ENCODE results near the gene ATP8B3.

Gene ATP8B3, protein sequence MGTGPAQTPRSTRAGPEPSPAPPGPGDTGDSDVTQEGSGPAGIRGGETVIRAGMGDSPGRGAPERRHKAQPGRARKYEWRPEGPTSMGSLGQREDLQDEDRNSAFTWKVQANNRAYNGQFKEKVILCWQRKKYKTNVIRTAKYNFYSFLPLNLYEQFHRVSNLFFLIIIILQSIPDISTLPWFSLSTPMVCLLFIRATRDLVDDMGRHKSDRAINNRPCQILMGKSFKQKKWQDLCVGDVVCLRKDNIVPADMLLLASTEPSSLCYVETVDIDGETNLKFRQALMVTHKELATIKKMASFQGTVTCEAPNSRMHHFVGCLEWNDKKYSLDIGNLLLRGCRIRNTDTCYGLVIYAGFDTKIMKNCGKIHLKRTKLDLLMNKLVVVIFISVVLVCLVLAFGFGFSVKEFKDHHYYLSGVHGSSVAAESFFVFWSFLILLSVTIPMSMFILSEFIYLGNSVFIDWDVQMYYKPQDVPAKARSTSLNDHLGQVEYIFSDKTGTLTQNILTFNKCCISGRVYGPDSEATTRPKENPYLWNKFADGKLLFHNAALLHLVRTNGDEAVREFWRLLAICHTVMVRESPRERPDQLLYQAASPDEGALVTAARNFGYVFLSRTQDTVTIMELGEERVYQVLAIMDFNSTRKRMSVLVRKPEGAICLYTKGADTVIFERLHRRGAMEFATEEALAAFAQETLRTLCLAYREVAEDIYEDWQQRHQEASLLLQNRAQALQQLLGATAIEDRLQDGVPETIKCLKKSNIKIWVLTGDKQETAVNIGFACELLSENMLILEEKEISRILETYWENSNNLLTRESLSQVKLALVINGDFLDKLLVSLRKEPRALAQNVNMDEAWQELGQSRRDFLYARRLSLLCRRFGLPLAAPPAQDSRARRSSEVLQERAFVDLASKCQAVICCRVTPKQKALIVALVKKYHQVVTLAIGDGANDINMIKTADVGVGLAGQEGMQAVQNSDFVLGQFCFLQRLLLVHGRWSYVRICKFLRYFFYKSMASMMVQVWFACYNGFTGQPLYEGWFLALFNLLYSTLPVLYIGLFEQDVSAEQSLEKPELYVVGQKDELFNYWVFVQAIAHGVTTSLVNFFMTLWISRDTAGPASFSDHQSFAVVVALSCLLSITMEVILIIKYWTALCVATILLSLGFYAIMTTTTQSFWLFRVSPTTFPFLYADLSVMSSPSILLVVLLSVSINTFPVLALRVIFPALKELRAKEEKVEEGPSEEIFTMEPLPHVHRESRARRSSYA (N-terminal part only)

DNA sequence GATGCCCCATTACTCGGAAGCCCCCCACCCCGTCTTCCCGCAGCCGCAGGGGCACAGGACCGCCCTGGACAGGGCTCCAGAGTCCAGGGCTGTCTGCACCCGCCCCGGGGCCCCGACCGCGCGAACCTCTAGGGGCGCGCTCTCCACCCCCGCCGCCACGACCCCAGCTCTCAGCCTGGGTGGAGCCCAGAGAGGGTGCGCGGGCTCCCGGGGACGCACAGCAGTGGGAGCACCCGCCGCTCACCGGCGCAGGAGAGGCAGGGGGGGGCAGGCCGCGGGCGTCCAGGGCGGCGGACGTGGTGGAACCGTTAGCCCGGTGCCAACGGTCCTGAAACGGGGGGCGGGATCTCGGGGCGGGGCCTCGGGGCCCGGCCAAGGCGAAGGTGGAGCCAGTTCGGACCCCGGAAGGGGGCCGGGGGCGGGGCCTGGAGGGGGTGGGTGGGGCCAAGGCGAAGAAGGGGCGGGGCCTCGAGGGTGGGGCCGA is at the start of gene ATP8B3:
ATP8B3 (minus strand) TSS at position 335 of the 484 bp plus-strand sequence. CDS start 540 bp downstream, outside the sequence.
- no peak for DNase-seq

DNA sequence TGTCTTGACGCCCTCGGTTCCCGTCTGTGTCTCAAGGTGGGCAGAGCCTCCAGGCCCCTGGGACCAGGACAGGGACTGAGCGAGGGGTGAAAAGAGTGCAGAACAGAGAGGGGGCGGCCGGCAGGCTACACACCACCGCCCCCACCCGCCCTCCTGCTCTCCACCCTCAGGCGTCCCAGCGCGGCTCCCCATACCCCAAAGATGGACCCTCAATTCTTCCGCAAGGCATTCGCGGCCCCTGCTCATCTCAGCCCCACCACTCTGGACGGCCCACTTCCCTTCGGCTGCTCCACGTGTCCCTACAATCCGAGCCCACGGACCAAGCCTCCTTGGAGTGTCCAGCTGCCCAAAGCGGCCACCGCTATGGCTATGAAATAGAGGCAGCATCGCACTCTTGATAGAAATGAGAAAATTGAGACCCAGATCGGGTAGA is 49.5 kb upstream of the ATP8B3 start:
- DNase-seq = no peak

DNA sequence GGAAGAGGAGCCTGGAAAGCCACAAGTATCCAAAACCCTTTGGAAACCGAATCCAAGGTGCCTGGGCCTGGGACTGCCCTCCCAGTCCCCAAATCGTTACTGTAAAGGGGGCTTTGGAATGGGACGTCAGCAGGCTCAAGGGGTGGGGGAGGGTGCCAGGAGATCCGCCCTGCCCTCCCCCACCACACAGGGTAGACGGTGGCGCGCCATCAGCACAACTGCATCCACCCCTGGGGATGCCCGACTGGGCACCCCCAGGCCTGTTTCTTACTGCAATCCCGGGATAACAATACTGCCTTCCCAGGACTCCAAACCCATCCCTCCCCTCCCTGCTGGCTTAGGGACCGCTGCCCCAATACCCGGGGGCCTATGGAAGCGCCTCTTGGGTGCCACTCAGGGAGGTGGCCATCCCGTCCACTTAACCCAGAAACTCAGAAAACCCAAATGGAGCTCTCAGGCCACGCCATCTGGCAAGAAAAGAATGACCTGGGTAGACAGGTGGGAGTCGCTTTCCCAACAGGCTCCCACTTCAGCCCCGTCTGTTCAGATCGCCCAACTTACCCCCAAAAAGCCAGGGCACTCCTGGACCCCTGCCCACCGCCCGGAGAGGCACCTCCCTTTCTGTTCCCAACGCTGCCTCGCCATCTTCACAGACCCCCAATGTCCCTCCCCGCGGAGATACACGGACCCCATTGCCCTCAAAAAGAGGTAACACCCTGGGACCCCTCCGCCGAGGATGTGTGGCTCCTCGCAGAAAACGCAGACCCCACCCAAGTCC is 48.9 kb upstream of the ATP8B3 start:
- DNase-seq = no peak

DNA sequence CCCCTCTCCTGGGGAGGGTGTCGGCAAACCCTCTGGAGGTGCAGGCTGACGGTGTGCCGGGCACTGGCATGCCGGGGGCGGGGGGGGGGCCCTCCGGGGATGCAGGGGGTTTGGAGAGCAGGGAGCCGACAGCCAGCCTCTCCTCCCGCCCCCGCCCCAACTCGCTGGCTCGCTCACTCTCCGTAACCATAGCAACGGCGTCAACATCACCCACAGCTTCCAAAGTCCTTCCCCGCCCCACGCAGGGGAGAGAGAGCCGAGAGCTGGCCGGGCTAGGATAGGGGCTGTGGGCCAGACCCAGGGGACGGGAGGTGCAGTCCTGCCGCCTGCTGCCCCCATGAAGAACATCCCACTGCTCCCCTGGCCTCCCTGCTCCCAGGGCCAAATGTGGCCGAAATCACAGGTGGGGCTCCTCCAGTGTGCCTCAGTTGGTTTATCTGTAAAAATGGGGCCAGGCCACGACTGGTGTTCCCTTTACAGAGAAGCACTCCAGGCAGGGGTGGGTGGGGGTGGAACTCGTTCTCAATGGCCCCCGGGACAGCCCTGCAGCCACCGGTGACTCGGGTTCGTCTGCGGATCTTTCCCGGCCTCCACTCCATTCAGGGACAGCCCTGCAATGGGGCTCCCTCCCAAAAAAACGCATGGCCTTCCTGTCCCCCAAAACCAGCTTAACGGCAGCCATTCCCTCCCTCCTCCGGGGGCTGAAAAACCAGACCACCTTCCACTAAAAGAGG is 48.1 kb upstream of the ATP8B3 start:
- no peak for DNase-seq

DNA sequence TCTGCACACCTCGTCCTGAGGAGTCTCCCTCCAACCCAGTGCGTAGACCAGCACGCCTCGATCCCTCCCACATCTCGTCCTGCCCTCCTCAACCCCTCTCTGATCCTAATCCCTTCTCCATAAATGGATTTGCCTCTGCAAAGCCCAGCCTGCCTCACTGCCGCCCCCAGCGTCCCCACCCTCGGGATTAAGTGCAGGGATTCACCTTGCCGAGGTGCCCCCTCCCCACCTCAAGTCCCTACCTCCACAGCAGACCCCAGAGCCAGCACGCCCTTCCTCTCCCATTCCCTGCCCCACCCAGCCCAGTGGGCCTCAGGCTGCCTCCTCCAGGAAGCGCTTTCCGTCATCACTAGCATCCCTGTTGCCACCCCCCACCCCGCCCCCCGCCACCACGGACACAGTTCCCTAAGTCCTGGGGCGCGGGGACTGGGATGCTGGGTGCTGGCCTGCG is 47.3 kb upstream of the ATP8B3 start:
- DNase-seq = no peak

DNA sequence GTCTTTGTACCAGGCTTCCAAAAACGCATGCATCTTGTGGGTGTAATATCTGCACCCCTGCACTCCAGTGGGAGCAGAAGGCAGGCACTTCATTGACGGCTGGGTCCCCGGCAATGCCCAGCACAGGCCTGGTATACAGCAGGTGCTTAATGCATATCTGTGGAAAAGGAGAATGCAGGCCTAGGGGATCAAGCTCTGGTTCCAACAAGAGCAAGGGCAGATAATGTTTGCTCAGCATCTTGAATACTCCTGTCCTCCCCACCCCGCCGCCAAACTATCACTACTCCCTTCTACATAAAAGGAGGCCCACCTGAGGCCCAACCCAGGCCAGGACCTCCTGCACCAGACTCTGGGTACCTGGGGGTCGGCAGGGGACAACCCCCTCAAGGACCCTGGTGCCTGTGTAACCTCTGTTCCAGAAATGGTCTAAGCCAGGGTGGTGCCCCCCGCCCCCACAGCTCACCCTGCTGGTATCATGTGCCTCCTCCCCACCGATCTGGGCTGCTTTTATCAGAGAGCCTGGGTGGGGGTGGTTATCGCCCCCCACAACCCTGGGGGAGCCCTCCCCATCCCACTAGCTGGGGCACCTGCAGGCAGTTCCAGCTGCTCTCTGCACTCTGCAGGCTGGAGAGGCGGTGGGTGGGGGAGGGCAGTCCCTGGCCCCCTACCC is 46.5 kb upstream of the ATP8B3 start:
- no peak for DNase-seq

DNA sequence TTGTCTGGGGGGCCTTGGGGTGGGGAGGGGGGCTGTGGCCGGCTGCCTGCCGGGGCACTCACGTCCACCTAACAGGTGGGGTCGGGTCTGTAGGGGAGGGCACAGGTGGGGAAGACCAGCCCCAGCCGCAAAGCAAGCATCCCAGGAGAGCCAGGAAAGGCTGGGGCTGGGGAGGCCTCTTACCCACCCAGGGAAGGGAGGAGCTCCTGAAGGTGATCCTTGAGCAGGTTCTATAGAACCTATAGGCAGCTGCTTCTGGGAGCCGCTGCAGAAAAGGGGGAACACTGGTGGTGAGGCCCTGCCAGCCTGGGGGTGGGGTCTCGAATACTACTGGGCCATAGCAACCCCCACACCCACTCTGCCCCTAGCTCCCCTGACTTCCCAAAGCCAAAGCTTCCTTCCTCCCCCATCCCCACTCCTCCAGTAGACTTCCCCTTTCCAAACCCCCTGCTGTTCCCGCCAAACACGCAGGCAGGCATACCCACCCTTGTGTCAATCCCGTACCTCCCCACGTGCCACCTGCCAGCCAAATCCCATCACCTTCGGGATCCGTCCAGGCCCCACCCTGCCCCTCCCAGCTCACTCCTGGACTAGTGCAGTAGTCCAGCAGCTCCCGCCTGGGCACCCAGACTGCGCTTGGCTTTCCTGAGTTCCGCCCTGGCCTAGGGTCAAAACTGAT is 45.7 kb upstream of the ATP8B3 start:
- no peak for DNase-seq

DNA sequence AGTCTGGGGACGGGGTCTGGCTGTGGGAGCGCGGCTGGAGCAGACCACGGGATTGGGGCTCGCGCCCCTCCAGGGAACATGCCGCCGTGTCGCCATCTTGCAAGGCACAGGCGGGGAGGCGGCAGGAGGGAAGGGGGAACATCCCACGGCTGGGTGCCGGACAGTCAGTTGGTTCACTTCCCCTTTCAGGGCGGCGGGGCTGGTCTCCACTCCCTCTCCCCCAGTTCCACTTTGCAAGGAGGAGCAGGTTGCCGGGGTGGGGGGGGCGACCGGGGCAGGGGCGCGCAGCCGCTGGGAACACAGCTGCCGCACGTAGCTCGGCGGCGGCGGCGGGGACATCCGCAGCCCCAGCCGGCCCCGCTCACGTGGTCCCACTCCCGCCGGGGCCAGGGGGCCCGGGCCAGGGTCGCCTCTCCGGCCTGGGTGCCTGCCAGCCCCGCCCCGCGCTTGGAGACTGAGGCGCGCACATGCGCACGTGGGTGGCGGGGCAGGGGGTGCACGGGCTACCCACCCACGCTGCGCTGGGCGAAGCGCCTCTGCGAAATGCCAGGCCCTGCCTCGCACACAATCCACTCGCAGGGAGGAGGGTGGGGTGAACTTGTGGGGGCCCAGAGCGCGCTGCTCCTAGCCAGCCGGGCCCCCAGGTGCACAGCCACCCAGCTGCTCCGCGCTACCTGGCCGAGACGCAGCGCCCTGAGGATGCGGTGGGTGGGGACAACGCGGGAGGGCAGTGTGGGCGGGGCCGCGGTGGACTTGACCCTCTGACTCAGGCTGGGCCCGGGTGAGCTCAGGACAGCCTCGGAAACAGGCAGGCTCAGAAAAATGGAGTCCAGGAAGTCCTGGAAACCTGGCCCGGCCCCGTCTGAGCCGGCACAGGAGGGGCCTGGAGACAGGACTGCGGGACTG is 44.9 kb upstream of the ATP8B3 start:
- no peak for DNase-seq

DNA sequence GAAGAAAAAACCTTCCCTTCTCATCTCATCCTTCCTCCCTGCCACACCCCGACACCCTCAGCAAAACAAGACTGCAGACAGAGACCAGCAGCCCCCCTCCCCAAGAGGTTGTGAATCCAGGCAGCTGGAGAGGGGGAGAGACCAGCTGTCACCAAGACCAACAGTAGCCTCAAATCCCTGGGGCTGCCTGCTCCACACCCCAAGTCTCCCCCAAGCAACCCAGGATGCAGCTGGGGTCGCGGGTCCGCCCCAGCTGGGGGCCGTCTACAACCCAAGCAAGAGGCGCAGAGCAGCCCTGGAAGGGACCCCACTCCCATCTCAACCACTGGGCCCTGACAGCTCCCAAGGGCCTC is 44.2 kb upstream of the ATP8B3 start:
- DNase-seq = no peak

DNA sequence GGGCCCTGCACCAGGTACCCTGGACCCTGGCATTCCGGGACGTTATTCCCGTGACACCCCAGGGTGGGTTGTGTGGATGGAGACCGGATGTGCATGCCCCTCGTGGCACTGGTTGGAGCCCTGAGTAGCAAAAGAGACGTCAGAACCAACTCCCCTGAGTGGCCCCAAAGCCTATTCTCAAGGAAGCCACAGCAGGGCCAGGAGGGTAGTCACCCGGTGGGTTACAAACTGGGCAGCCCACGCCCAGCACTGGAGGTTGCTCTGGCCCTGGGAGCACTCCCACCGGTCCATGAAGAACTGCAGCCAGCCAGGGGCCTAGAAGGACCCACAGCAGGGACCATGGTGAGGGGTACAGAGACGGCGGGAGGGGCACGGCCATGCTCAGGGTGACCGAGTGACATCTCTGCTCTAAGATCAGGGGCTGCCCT is 43.8 kb upstream of the ATP8B3 start:
- DNase-seq = no peak

DNA sequence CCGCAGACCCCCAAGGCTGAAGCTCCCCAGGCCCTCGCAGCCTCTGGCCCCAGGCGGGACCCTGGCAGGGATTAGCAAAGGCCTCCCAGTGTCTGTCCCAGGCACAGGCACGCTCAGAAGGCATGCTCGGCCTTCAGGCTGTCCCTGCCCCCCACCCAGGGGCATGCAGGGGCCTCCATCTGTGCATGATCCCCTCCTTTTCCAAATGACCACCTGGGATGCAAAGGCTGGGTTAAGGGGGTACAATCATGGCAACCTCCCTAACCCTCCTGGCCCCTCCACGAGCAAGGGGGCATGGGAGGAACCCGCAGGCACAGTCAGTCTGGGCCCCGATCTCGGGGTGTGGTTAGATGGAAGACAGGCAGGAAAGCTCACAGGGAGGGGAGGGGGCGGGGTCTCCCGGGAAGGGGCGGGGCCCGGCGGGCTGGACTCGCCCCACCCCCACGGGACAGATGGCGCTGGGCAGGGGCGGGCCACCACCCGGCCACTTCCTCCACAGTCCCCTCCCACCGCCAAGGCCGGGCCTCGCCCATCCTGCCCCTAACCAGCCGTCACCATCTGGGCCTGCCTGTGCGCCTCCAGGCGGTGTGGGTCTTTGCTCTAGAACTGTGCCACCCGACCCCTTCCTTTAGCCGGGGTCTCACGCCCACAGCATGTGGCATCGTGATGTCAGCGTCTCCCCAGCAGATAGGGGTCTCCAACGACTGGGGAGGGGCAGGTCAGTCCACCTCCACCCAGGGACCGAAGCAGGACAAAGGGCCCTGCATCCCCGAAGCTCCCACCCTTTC is 43.2 kb upstream of the ATP8B3 start:
- DNase-seq = no peak

DNA sequence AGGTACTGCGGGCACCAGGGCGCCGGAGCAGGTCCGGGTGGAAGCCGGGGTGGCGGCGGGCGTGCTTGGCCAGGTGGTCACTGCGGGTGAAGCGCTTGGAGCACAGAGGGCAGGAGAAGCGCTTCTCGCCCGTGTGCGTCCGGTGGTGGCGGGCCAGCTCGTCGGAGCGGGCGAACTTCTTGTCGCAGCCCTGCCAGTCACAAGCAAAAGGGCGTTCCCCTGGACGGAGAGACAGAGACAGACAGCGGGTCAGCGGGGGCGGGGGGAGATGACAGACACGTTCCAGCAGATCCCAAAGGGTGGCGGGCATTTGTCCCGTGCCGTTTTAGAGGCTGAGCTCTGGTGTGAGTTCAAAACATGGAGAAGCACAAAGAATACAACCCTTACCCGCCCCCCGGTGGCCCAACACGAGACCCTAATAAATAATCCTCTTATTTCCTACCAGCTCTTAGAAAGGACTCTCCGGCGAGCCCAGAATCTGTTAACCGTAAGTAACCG is 42.5 kb upstream of the ATP8B3 start:
- no peak for DNase-seq

DNA sequence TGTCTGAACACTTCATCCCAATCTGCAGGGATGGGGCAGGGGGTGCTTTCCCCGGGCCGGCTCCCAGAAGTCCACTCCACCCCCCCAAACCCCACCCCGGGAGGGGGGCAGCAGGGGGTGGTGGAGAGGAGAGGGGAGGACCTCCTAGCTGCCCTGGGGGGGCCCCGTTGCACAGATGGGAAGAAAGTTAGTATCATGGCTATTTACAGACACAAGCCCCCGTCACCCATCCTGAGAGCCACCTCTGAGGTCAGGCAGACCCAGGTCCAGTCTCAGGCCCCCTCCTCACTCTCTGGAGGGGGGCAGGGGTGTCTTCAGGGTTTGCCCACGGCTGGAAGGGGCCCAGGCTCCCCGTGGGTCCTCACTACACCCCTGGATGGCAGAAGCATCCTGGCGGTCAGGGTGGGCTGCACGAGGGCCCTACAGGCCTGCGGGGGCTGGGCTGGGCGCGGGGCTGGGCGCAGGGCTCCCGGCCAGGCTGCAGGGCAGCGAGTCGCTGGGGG is 42.0 kb upstream of the ATP8B3 start:
- no peak for DNase-seq

DNA sequence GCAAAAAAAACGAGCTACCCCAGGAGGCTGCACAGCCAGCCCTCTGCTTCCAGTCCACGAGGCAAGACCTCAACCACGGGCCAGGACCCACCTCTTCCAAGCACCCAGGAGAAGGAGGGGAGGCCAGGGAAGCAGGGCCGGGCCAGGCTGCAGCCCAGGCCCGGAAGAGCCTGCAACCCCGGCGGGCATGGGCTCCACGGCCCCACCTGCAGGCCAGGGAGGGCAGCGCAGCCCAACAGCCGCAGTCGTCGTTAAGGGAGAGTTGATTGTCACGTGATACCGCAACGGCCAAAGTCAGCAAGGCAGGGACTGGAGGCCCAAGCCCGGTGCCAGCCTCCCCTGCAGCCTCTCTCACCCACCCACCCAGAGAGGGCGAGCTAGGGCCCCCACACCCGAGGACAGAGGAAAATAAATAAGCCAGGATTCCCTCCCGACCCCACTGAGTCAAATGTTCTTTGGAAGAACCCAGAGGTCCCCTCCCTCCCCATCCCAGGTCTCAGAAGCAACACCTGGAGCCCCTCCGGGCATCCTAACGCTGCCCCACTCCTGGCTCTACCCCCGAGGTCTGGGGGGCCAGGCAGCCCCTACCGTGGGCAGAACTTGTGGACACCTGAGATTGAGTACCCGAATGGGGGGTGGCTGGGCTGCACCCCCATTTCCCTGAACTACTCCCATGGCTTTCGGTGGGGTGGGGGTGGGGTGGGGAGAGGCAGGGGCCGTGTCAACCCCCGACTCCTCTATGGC is 41.4 kb upstream of the ATP8B3 start:
- no peak for DNase-seq

DNA sequence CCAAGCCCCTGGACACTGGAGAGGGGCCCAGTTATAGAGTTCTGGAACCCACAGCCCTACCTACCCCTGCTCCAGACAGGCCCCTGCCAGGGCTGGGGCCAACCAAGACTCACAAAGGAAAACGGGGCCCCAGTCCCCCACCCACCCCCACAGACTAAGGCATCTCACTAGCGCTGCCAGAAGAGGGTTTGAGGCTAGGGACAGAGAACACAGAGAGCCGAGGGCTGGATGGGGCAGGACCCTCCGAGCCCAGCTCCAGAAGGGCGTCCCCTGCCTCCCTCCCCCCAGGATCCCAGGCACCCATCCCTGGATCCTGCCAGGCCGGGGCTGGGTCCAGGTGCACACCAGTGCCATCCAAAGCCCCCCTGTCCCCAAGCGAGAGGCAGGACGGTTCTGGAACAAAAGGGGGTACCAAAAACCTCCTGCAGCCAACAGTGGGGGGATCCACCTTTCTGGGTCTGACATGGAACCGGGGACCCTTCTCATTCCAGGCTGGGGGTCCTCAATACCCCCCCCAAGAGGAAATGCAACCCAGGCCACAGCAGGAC is 40.6 kb upstream of the ATP8B3 start:
- DNase-seq = no peak

DNA sequence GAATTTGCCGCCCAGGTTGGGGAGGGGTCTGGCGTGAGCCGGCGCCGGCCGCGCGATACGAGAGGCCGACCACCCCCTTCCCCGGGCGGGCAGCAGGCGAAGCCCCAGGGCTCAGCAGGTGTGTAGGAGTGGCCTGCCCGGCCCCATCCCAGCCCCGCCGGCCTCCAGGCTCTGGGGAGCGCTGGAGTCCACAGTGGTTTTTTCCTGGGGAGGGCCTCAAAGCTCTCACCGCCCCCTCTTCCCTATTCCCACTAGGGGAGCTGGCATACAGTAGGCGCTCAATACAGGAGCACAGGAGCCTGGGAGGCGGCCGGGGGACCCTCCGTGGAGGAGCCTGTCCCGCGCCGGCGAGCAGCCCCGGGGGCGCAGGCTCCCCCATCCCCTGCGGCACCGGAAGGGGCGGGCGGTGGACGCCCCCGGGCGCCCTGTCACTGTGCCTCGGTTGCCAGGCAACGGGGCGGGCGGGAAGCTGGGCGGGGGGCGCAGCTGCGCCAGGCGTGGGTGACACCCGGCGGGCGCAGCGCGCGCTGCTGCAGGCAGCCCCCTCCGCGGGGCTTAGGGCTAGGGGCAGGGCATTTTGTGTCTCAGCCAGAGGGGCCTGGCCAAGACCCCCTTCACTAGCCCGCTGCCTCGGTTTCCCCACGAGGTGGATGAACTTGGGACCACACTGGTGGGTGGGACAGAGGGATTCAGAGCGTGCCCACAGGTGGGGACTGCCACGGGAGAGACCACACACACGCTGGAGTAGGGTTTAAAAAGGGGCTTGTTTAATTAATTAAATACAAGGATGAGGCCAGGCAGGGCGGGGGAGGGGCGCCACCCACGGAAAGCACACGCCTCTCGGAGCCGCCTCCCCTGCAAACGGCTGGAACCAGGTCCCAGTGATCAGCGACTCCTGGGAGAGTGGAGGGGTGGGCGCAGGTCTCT is 39.8 kb upstream of the ATP8B3 start:
- DNase-seq = no peak
